Chondrocyte (in vitro differentiated cells): Measurements from ENCODE around the gene ADM2. TPM values are rescaled to one million over a fixed set of nuclear protein-coding genes. Genes with fewer than 3 reads are reported as not detected.

Experiments used
- DNase-seq: peaks from one replicate; pipeline ENCODE4 v3.0.0; 2021; ENCODE audit warnings: mixed read lengths, low spot score
- H3K27ac Mint-ChIP-seq: one replicate; pipeline ENCODE4 v1.8.0; 2021; ENCODE audit warnings: mild to moderate bottlenecking, moderate library complexity, mixed read lengths; ENCODE audit not compliant: unreplicated experiment
- H3K27me3 Mint-ChIP-seq: 2 replicates; pipeline ENCODE4 v1.8.0; 2021; ENCODE audit warnings: low read depth, mixed read lengths
- H3K36me3 Mint-ChIP-seq: 2 replicates; pipeline ENCODE4 v1.8.0; 2021; ENCODE audit warnings: low read depth, mixed read lengths
- H3K4me1 Mint-ChIP-seq: 2 replicates; pipeline ENCODE4 v1.8.0; 2021; ENCODE audit warnings: low read depth, mild to moderate bottlenecking, mixed read lengths
- H3K4me3 Mint-ChIP-seq: one replicate; pipeline ENCODE4 v1.8.0; 2021; ENCODE audit warnings: mild to moderate bottlenecking, moderate library complexity, mixed read lengths; ENCODE audit not compliant: unreplicated experiment
- H3K9me3 Mint-ChIP-seq: 2 replicates; pipeline ENCODE4 v1.8.0; 2021; ENCODE audit warnings: low read depth, mixed read lengths
- total RNA-seq: library from RNA; stranded (reverse); gene quantifications from 3 replicates; pipeline ENCODE4 v1.2.1, GENCODE V29; 2021
- TF ChIP-seq, protein P1 (sequence below): fragments of 200-600 bp; sonication (generic); IDR thresholded peaks from 2 replicates; pipeline ENCODE4 v1.5.0; 2021; ENCODE audit warnings: antibody characterized with exemption, mild to moderate bottlenecking, moderate library complexity

ADM2 gene
- total RNA-seq, 1 donor from 2014 or later = 46.5 TPM

DNA sequence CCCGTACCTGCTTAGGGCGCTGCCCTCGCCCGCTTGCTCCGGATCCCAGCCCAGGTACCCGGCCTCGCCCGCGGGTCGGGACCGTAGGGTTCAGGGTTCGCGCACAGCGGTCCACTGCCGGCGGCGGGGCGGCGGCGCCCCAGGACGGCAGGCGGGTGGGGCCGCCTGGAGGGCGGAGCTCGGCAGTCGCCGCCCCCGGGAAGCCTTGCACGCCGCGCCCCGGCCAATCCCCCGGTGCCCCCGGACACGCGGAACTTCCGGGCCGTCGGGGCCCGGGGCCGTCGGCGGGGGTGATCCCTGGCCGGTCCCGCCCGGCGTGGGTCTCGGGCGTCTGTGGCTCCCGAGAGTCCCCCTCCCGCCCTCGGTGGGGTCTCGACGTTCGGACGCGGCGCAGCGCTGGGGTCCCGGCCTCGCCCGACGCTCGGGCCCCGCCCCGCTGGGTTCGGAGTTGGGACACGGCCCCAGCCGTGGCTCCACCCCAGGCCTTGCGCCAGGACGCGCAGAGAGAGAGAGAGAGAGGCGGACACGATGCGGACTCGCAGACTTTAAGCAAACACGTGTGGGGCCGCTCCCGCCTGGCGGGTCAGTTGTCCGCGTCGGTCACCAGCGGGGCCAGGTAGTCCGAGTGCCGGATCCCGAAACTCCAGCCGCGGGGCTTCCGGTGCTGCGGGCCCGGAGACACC, 48.7 kb downstream of the ADM2 start, which contains the start of gene TYMP:
Gene TYMP, minus strand, starts transcription at position 116 of the 683 bp plus-strand sequence. CDS start 303 bp downstream, outside the sequence.
- Mint-ChIP-seq H3K36me3 (no peaks in the 10 kb centered on the region), H3K4me3 (peak within 1 kb of the TSS; percentile 75), H3K27me3 (no peaks in the 10 kb centered on the region), H3K27ac (peak within 1 kb of the TSS; percentile 82), H3K4me1 (peaks cover 47% of the 10 kb centered on the region), H3K9me3 (no peaks in the 10 kb centered on the region)
- TF ChIP-seq, protein P1, sequence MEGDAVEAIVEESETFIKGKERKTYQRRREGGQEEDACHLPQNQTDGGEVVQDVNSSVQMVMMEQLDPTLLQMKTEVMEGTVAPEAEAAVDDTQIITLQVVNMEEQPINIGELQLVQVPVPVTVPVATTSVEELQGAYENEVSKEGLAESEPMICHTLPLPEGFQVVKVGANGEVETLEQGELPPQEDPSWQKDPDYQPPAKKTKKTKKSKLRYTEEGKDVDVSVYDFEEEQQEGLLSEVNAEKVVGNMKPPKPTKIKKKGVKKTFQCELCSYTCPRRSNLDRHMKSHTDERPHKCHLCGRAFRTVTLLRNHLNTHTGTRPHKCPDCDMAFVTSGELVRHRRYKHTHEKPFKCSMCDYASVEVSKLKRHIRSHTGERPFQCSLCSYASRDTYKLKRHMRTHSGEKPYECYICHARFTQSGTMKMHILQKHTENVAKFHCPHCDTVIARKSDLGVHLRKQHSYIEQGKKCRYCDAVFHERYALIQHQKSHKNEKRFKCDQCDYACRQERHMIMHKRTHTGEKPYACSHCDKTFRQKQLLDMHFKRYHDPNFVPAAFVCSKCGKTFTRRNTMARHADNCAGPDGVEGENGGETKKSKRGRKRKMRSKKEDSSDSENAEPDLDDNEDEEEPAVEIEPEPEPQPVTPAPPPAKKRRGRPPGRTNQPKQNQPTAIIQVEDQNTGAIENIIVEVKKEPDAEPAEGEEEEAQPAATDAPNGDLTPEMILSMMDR = no peak
- DNase-seq = no peak

DNA sequence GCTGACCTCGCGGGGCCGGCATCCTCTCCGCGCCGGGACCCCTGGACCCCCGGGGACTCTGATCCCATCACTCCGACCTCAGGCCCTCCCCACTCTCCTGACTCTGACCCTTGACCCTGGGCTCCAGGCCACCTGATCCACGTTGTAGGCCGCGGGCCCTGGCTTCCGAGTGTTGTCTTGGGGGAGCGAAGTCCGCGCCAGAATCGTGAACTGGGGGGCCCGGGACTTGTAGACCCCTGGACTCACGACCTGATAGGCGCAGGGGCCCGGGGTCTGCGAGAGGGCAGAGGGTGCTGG, 49.2 kb downstream of the ADM2 start:
- Mint-ChIP-seq H3K27me3 (no peaks in the 10 kb centered on the region), H3K4me1 (peaks cover 47% of the 10 kb centered on the region), H3K27ac (peak overlapping the region; percentile 82), H3K9me3 (no peaks in the 10 kb centered on the region), H3K4me3 (peak overlapping the region; percentile 75), H3K36me3 (no peaks in the 10 kb centered on the region)
- TF ChIP-seq, protein P1 = no peak
- no peak for DNase-seq

DNA sequence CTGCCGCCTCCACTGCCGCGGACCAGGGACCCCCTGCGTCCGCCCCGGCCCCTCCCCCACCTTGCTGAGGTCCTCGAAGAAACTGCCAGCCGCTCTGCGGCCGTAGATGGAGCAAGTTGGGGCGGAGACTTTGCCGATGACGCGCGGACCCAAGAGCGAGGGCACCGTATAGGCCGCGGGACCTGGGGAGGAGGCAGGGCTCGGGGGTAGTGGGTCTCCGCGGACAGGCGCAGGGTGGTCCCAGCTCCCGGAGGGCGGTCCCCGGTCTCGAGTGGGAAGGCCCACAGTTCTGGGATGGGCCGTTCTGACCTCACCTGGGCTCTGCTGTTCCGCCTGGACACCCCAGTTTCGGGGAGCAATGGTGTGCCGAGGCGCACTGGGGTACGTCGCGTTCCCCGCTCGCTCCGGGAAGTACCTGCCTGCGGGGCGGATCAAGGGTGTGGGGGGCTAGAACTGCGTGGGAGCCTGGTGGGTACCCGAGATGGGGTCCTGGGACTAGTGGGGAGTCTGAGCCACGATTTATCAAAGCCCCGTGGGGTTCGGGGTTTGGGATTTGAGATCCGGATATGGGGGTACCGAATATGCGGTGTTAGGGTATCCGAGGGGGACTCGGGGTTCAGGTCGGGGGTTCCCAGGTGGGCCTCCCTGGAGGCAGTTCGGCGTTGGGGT, 49.7 kb downstream of the ADM2 start:
- Mint-ChIP-seq H3K27ac (peak overlapping the region; percentile 82), H3K9me3 (no peaks in the 10 kb centered on the region), H3K4me3 (peak overlapping the region; percentile 75), H3K27me3 (no peaks in the 10 kb centered on the region), H3K4me1 (peaks cover 47% of the 10 kb centered on the region), H3K36me3 (no peaks in the 10 kb centered on the region)
- DNase-seq = no peak
- TF ChIP-seq, protein P1 = no peak

DNA sequence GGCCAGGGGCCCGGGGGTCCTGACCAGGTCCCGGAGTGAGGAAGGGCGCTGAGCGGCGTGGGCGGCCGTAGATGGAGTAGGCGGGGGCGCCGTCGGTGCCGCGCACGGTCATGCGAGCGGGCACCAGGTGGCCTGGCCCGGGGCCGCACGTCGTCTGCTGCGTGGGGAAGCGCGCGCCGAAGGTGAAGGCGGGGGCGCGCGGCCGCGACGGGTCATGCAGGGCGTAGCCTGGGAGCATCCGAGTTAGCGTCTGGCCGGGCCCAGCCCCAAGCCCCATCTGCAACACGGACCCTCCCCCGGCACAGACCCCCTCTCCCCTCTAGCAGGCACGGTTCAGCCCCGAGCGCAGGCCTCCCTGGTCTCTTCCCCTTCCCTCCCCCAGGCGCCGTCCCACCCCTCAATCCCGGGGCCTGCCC, 50.2 kb downstream of the ADM2 start:
- H3K4me3 Mint-ChIP-seq = peak overlapping the region; percentile 75
- no peaks in the 10 kb centered on the region for H3K36me3 Mint-ChIP-seq
- no peaks in the 10 kb centered on the region for H3K27me3 Mint-ChIP-seq
- no peak for DNase-seq
- no peak overlapping the region for H3K27ac Mint-ChIP-seq
- peaks cover 47% of the 10 kb centered on the region for H3K4me1 Mint-ChIP-seq
- TF ChIP-seq, protein P1 = peak; percentile 19
- no peaks in the 10 kb centered on the region for H3K9me3 Mint-ChIP-seq

DNA sequence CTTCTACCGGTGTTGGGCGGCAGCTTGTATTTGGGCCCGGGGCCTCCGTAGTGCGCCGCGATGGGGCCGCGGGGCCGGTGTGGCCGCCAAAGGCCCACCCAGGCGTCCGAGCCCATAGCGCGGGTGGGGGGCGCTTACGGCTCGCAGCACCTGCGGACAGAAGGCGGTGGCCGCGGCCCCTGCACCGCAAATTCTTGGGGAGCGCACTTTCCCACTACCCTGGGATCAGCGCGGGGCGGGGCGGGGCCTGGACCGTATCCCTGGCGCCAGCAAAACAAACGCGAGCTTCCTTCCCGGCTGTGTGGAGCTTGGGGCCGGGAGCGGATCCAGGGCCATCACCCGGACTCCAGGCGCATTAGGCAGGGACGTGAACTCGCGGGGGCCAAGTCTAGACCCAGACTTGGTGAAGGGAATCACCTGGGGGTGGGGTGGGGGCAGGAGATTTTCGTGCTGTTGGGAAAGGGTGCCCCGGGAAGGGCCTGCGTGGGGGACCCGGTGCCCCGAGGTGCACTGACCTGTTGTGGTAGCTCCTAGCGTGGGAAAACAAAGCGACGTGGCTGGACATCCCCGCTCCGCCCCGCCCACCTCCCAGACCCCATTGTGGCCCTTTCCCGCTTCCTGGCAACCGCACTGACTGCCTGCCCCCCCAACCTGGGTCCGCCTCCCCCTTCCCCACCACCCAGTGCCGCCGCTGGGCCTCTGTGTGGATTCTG, 50.8 kb downstream of the ADM2 start:
- peaks cover 41% of the 10 kb centered on the region for H3K4me1 Mint-ChIP-seq
- no peaks in the 10 kb centered on the region for H3K36me3 Mint-ChIP-seq
- H3K27ac Mint-ChIP-seq = peak overlapping the region; percentile 51
- H3K27me3 Mint-ChIP-seq = no peaks in the 10 kb centered on the region
- no peak for DNase-seq
- no peaks in the 10 kb centered on the region for H3K9me3 Mint-ChIP-seq
- TF ChIP-seq, protein P1 = no peak
- peak overlapping the region; percentile 75 for H3K4me3 Mint-ChIP-seq
